ENCODE measurements around the gene C19orf85. TPM values are rescaled to one million over a fixed set of nuclear protein-coding genes. Genes with fewer than 3 reads are reported as not detected.

The C19orf85 gene
- total RNA-seq, 1 donor from 2014 or later: not detected

DNA sequence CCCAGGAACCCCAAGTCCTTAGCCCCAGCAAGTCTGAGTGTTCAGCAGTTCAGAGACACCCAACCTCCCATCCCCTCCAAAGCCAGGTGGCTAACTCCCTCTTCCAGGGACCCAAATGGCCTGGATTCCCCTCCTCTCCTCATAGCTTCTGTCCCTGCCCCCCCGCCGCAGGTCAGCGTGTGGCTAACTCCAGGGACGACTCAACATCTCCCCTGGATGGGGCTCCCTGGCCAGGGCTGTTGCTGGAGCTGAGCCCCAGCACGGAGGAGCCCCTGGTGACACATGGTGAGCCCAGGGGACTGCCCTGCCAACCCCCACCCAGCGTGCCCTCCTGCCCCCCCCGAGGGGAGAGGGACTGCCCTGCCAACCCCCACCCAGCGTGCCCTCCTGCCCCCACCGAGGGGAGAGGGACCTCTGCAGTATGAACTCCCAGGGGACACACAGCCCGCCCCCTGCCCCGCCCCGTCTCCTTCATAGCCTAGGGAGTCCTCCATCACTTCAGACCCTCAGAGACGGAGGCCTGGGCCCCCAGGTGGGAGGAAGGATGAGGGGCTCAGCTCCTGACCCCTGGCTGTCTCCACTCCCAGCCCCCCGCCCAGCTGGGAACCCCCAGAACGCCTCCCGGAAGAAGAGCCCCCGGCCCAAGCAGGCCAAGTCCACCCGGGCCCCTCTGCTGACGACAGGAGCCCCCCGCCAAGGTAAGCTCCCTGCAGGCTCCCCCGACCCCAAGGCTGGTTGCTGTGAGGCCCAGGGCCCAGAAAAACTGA lies 25.3 kb upstream of the C19orf85 start:
- ATAC-seq: no peak

GRCh38 chr19:55488986-55489710 lies 24.6 kb upstream of the C19orf85 start:
- ATAC-seq: no peak

- no peak for ATAC-seq
Observed at GRCh38 chr19:55487924-55488687, 23.6 kb upstream of the C19orf85 start, which contains the start of gene SSC5D. SSC5D (plus strand) TSS chr19:55488436; CDS start chr19:55488590, 154 bp downstream.

DNA sequence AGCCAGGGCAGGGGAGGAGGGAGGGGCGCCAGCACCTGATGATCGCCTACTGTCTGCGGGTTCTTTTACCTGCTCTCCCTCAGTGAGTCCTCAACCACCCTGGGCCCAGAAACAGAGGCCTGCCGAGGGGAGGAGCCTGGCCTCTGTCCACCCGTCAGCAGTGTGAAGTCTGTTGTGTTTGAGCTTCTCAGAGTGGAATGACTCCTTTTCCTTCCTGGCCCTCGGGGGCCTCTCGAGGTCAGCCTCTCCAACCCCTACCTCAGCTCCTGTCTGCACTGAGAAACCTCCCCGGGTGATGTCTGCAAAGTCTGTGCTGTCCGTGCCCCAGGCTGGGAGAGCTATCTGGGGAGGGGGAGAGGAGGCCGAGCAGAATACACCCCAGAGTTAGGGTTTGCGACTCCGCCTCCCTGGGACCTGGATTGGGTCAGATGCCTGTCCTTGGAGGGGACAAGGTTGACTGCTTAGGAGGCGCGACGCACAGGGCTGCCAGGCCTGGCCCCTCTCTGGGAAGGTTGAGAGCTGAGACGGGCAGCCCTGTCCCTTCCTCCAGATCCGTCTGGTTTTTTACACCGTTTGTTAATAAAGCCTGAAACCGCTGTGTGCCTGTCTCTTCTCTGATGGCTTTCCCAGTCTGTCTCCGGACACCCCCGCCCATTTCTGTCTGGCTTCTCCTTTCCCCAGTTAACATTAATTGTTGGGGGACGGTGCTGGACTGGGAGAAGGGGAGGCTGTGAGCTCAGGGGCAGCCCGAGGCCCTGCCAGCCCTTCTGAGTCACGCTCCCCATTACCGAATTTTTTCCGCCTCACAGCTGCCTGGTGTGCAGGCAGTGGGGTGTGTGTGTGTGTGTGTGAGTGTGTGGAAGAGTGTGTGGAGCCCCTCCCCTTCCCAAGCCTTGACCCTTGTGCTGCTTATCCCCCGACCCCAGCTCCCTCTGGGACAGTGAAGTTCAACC lies 22.7 kb upstream of the C19orf85 start:
- ATAC-seq: peak; percentile 40

DNA sequence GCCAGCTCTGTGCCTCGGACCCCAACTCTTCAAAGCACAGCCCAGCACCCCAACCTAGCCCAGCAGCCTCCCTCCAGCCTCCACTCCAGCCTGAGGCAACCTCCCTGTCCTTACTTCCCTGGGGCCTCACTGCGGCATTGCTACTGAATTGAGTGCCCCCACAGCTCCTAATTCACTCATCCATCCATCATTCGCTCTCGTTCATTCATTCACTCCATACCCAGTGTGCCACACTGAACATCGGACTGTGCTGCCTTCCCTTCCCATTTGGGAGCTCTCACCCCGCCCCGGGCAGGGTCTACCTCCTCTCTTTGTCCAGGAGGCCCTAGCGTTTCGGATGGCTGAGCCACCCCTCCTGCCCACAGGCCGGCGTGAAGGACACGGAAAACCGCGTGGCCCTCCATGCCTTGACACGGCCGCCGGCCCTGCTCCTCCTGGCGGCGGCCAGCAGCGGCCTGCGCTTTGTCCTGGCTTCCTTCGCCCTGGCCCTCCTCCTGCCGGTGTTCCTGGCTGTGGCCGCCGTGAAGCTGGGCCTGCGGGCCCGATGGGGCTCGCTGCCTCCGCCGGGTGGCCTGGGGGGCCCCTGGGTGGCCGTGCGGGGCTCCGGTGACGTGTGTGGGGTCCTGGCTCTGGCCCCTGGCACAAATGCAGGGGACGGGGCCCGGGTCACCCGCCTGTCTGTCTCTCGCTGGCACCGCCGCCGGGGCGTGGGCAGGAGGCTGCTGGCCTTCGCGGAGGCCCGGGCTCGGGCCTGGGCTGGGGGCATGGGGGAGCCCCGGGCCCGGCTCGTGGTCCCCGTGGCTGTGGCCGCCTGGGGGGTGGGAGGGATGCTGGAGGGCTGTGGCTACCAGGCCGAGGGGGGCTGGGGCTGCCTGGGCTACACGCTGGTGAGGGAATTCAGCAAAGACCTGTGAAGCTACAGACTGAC lies 21.8 kb upstream of the C19orf85 start:
- ATAC-seq: no peak

GRCh38 chr19:55485439-55486011 lies 21.0 kb upstream of the C19orf85 start:
- ATAC-seq: no peak

DNA sequence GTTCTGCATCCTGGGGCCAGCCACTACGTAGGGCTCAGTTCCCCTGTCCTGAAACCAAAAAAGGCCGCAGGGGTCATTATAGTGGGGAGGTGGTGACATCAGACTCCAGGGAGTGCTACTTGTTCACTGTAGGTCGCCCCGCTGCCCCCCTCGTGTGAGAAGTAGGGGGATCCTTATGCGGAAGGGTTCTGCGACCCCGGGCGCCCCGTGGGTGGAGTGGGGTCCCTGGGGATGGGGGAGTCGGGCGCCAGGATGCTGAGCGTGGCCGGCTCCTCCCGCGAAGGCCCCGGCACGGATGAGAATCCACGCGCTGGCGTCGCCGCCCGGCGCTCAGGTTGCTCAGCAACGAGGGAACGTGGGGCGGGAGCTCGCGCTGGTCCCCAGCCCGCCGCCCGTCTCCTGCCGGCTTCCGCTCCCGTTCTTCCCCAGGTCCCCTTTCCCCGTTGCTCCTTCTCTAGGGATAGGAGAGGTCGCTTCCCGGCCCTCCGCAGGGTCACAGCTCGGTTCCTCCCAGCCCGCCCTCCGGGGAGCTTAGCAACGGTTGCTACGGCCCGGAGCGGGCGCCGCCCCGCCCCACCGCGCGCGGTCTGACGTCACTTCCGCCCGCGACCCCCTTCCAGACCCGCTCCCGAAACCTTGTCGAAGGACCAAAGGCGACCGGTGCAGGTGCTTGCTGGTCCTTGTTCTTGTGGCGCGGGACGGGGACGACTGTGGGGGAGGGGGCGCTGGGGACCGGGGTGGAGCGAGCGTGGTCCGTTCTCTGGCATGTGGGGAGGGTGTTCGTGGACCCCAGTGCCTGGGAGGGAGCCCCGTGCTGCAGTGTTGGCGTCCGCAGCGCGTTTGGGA lies 20.3 kb upstream of the C19orf85 start, which contains the start of gene NAT14:
Gene NAT14 (plus strand): TSS at position 596 of the 846 bp plus-strand sequence. CDS start 521 bp downstream, outside the sequence.
- peak; percentile 20 for ATAC-seq

GRCh38 chr19:55483706-55484592 lies 19.4 kb upstream of the C19orf85 start:
- ATAC-seq: no peak

GRCh38 chr19:55482967-55483705 lies 18.6 kb upstream of the C19orf85 start:
- no peak for ATAC-seq

DNA sequence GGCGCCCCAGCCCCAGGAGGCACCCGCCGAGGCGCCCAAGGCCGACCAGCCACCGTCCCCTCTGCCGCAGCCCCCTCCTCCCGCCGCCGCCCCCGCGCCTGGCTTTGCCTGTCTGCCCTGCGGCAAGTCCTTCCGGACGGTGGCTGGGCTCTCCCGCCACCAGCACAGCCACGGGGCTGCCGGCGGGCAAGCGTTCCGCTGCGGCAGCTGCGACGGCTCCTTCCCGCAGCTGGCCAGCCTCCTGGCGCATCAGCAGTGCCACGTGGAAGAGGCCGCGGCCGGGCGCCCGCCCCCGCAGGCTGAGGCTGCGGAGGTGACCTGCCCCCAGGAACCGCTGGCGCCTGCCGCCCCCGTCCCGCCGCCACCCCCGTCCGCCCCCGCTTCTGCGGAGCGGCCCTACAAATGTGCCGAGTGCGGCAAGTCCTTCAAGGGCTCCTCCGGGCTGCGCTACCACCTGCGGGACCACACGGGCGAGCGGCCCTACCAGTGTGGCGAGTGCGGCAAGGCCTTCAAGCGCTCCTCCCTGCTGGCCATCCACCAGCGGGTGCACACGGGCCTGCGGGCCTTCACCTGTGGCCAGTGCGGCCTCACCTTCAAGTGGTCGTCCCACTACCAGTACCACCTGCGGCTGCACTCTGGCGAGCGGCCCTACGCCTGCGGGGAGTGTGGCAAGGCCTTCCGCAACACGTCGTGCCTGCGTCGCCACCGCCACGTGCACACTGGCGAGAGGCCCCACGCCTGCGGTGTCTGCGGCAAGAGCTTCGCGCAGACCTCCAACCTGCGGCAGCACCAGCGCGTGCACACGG lies 17.8 kb upstream of the C19orf85 start:
- ATAC-seq: no peak

DNA sequence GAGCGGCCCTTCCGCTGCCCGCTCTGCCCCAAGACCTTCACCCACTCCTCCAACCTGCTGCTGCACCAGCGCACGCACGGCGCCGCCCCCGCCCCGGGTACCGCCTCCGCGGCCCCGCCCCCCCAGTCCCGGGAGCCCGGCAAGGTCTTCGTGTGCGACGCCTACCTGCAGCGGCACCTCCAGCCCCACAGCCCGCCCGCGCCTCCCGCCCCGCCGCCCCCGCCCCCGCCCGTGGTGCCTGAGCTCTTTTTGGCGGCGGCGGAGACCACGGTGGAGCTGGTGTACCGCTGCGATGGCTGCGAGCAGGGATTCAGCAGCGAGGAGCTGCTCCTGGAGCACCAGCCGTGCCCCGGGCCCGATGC lies 17.2 kb upstream of the C19orf85 start:
- no peak for ATAC-seq

DNA sequence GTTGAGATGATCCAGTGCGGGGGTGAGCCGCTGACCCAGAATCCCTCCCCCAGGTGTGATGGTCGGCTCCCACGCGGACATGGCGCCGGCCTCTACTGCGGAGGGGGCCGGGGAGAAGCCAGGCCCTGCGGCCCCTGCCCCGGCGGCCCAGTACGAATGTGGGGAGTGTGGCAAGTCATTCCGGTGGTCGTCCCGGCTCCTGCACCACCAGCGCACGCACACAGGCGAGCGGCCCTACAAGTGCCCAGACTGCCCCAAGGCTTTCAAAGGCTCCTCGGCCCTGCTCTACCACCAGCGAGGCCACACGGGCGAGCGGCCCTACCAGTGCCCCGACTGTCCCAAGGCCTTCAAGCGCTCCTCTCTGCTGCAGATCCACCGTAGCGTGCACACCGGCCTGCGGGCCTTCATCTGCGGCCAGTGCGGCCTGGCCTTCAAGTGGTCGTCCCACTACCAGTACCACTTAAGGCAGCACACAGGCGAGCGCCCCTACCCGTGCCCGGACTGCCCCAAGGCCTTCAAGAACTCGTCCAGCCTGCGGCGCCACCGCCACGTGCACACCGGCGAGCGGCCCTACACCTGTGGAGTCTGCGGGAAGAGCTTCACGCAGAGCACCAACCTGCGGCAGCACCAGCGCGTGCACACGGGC lies 16.7 kb upstream of the C19orf85 start:
- ATAC-seq: no peak

GRCh38 chr19:55479451-55480230 lies 15.1 kb upstream of the C19orf85 start:
- no peak for ATAC-seq

- ATAC-seq: no peak
Observed at GRCh38 chr19:55479045-55479444, 14.5 kb upstream of the C19orf85 start.

DNA sequence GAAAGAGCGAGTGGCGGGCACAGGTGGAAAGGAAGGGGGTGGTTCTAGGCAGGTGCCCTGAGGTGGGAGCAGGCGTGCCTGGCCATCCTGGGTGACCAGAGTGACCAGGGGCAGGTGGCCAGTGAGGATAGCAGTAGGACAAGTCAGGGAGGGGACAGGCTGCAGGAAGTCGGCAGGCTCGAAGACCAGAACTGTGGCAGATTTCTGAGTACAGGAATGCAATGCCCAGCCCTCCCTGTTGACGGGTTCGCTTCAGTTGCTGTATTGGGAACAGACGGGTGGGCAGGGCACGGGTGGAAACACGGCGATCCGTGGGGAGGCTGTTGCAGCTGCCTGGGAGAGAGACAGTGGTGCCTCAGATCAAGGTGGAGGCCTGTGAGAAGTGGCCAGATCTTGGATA lies 13.8 kb upstream of the C19orf85 start:
- no peak for ATAC-seq
